Activated naive CD4-positive, alpha-beta T cell treated with anti-CD3 and anti-CD28 coated beads for 36 hours (primary cell): Measurements from ENCODE around the gene PTPRN2. TPM values are rescaled to one million over a fixed set of nuclear protein-coding genes. Genes with fewer than 3 reads are reported as not detected.

ENCODE experiments used
- CTCF ChIA-PET: fragments of 350-600 bp; sonication (Branson Sonifier 250); formaldehyde crosslinking; loops from one replicate; lab custom pipeline; 2021; ENCODE audit warnings: antibody characterized with exemption; lab: Charles Lee
- DNase-seq: peaks from one replicate; pipeline ENCODE4 v3.0.0-alpha.2; 2020
- H3K27ac Mint-ChIP-seq: one replicate; pipeline ENCODE4 v1.8.0; 2021; ENCODE audit warnings: mild to moderate bottlenecking, mixed read lengths
- H3K27me3 Mint-ChIP-seq: one replicate; pipeline ENCODE4 v1.8.0; 2021; ENCODE audit warnings: low read depth, mixed read lengths
- H3K36me3 Mint-ChIP-seq: one replicate; pipeline ENCODE4 v1.8.0; 2021; ENCODE audit warnings: low read depth, mixed read lengths
- H3K4me1 Mint-ChIP-seq: one replicate; pipeline ENCODE4 v1.8.0; 2021; ENCODE audit warnings: low read depth, mixed read lengths
- H3K4me3 Mint-ChIP-seq: one replicate; pipeline ENCODE4 v1.8.0; 2021; ENCODE audit warnings: mild to moderate bottlenecking, moderate library complexity, mixed read lengths
- H3K9me3 Mint-ChIP-seq: one replicate; pipeline ENCODE4 v1.8.0; 2021; ENCODE audit warnings: mixed read lengths
- intact Hi-C: fragments of 100-400 bp; cut with micrococcal nuclease; formaldehyde crosslinking; loops from one replicate; pipeline ENCODE4 v1.15.1; 2023
- total RNA-seq, 2 experiments: library from RNA; stranded (reverse); gene quantifications; one replicate each; pipeline ENCODE4 v1.2.3, GENCODE V29; 2021

PTPRN2 gene
- total RNA-seq, 2 experiments from 2014 or later: 0.54 to 0.62 TPM

GRCh38 chr7:158024881-158025280 is 562.7 kb downstream of the PTPRN2 start:
- Mint-ChIP-seq H3K27me3 (no peaks in the 10 kb centered on the region), H3K9me3 (no peaks in the 10 kb centered on the region), H3K4me3 (no peak overlapping the region), H3K36me3 (no peaks in the 10 kb centered on the region), H3K4me1 (no peaks in the 10 kb centered on the region), H3K27ac (no peak overlapping the region)
- DNase-seq: no peak
- CTCF ChIA-PET: no interaction called here
- intact Hi-C loops: no loop called here

GRCh38 chr7:158024351-158024715 is 563.3 kb downstream of the PTPRN2 start:
- DNase-seq: no peak
- Mint-ChIP-seq H3K36me3 (no peaks in the 10 kb centered on the region), H3K4me1 (no peaks in the 10 kb centered on the region), H3K27me3 (no peaks in the 10 kb centered on the region), H3K4me3 (no peak overlapping the region), H3K9me3 (no peaks in the 10 kb centered on the region), H3K27ac (no peak overlapping the region)
- CTCF ChIA-PET: no interaction called here
- intact Hi-C loops: no loop called here

GRCh38 chr7:158023681-158024350 is 563.8 kb downstream of the PTPRN2 start:
- CTCF ChIA-PET: no interaction called here
- Mint-ChIP-seq H3K27ac (no peak overlapping the region), H3K36me3 (no peaks in the 10 kb centered on the region), H3K27me3 (no peaks in the 10 kb centered on the region), H3K9me3 (no peaks in the 10 kb centered on the region), H3K4me3 (no peak overlapping the region), H3K4me1 (no peaks in the 10 kb centered on the region)
- intact Hi-C loops: no loop called here
- DNase-seq: no peak

- Mint-ChIP-seq H3K4me1 (no peaks in the 10 kb centered on the region), H3K36me3 (no peaks in the 10 kb centered on the region), H3K27ac (no peak overlapping the region), H3K9me3 (no peaks in the 10 kb centered on the region), H3K27me3 (no peaks in the 10 kb centered on the region), H3K4me3 (no peak overlapping the region)
- CTCF ChIA-PET: no interaction called here
- DNase-seq: no peak
- intact Hi-C loops: no loop called here
Measured at GRCh38 chr7:158023157-158023556, 564.5 kb downstream of the PTPRN2 start.

GRCh38 chr7:158022601-158023000 is 565.0 kb downstream of the PTPRN2 start:
- no peaks in the 10 kb centered on the region for H3K9me3 Mint-ChIP-seq
- no peak overlapping the region for H3K4me3 Mint-ChIP-seq
- no peaks in the 10 kb centered on the region for H3K27me3 Mint-ChIP-seq
- no peak for DNase-seq
- H3K27ac Mint-ChIP-seq: no peak overlapping the region
- intact Hi-C loops: no loop called here
- CTCF ChIA-PET: no interaction called here
- no peaks in the 10 kb centered on the region for H3K36me3 Mint-ChIP-seq
- no peaks in the 10 kb centered on the region for H3K4me1 Mint-ChIP-seq

- CTCF ChIA-PET: no interaction called here
- H3K27ac Mint-ChIP-seq: no peak overlapping the region
- no peaks in the 10 kb centered on the region for H3K9me3 Mint-ChIP-seq
Measured at GRCh38 chr7:158021836-158022235, 565.8 kb downstream of the PTPRN2 start.

GRCh38 chr7:158020706-158021095 is 566.9 kb downstream of the PTPRN2 start:
- Mint-ChIP-seq H3K27ac (no peak overlapping the region), H3K27me3 (peaks cover 2% of the 10 kb centered on the region), H3K4me3 (no peak overlapping the region), H3K4me1 (no peaks in the 10 kb centered on the region), H3K9me3 (no peaks in the 10 kb centered on the region), H3K36me3 (no peaks in the 10 kb centered on the region)
- DNase-seq: no peak
- intact Hi-C loops: no loop called here
- CTCF ChIA-PET: no interaction called here

More at GRCh38 chr7:158021836-158022235, 565.8 kb downstream of the PTPRN2 start:
- DNase-seq: no peak
- no peaks in the 10 kb centered on the region for H3K27me3 Mint-ChIP-seq
- no peaks in the 10 kb centered on the region for H3K36me3 Mint-ChIP-seq
- H3K4me3 Mint-ChIP-seq: no peak overlapping the region
- H3K4me1 Mint-ChIP-seq: no peaks in the 10 kb centered on the region
- intact Hi-C loops: no loop called here

- Mint-ChIP-seq H3K36me3 (no peaks in the 10 kb centered on the region), H3K4me1 (no peaks in the 10 kb centered on the region), H3K27me3 (peaks cover 2% of the 10 kb centered on the region), H3K9me3 (no peaks in the 10 kb centered on the region), H3K4me3 (no peak overlapping the region), H3K27ac (no peak overlapping the region)
- intact Hi-C loops: no loop called here
- no peak for DNase-seq
- CTCF ChIA-PET: no interaction called here
Measured at GRCh38 chr7:158019726-158020705, 567.6 kb downstream of the PTPRN2 start.

GRCh38 chr7:158018971-158019645 is 568.5 kb downstream of the PTPRN2 start:
- Mint-ChIP-seq H3K27me3 (peaks cover 2% of the 10 kb centered on the region), H3K36me3 (no peaks in the 10 kb centered on the region), H3K4me1 (no peaks in the 10 kb centered on the region), H3K9me3 (no peaks in the 10 kb centered on the region), H3K27ac (no peak overlapping the region), H3K4me3 (no peak overlapping the region)
- DNase-seq: no peak
- intact Hi-C loops: no loop called here
- CTCF ChIA-PET: interaction anchor here (0.6 kb wide), 1 partner anchor 25 kb away, joined by 3 read pairs; no protein-coding TSS in a partner anchor

- intact Hi-C loops: no loop called here
- no peaks in the 10 kb centered on the region for H3K9me3 Mint-ChIP-seq
- peaks cover 2% of the 10 kb centered on the region for H3K27me3 Mint-ChIP-seq
- no peaks in the 10 kb centered on the region for H3K4me1 Mint-ChIP-seq
- H3K27ac Mint-ChIP-seq: no peak overlapping the region
- H3K4me3 Mint-ChIP-seq: no peak overlapping the region
- no peaks in the 10 kb centered on the region for H3K36me3 Mint-ChIP-seq
- DNase-seq: no peak
- CTCF ChIA-PET: no interaction called here
Measured at GRCh38 chr7:158018098-158018762, 569.4 kb downstream of the PTPRN2 start.

- H3K36me3 Mint-ChIP-seq: no peaks in the 10 kb centered on the region
- H3K9me3 Mint-ChIP-seq: no peaks in the 10 kb centered on the region
- H3K4me1 Mint-ChIP-seq: no peaks in the 10 kb centered on the region
- no peak overlapping the region for H3K27ac Mint-ChIP-seq
- DNase-seq: no peak
- peaks cover 2% of the 10 kb centered on the region for H3K27me3 Mint-ChIP-seq
- H3K4me3 Mint-ChIP-seq: no peak overlapping the region
- intact Hi-C loops: no loop called here
- CTCF ChIA-PET: no interaction called here
Measured at GRCh38 chr7:158017111-158018097, 570.2 kb downstream of the PTPRN2 start.
